T47D (cell line): ENCODE measurements around the gene DMD.
"Not testable (repeated sequence)": the region's sequence is repeated elsewhere in the genome, so short reads cannot be mapped to it uniquely, and the experiment has no call there.

Source experiments
- DNase-seq, 2 experiments: peaks; one replicate each; pipeline versions ENCODE4 v3.0.0 to v3.0.0-alpha.2; 2011 to 2012; ENCODE audit warnings: low read depth in 1 of 2, low spot score in 1 of 2
- JUND ChIP-seq: IDR thresholded peaks from 2 replicates; pipeline ENCODE4 v1.6.1; 2012; ENCODE audit warnings: low read depth
- in situ Hi-C: cut with HindIII; loops from 2 replicates; pipeline ENCODE4 v1.10.0; 2016; ENCODE audit warnings: low sequenced_read_pairs, low pct_unique_long_range_greater_than_20kb

DMD gene

DNA sequence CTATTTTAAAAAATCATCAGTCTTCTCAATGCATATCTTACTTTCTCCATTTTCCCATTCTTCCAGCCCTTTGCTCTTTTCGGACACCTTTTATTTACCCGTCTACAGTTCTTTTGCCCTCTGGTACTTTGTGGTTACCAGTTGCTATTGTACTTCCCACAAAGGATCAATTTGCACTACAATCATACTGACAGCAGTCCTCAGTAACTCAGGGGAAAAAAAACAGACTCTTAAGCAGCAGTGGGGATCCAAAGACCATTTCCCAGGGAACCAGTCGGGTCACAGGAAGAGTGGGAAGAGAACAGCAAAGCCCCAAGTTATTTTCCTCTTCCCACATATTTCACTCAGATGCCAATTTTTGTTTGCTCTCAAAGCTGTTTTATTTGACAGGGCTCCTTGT is 23.1 kb downstream of the DMD start:
- DNase-seq: no peak
- no peak for TF ChIP-seq JUND
- in situ Hi-C loops: no loop called here

DNA sequence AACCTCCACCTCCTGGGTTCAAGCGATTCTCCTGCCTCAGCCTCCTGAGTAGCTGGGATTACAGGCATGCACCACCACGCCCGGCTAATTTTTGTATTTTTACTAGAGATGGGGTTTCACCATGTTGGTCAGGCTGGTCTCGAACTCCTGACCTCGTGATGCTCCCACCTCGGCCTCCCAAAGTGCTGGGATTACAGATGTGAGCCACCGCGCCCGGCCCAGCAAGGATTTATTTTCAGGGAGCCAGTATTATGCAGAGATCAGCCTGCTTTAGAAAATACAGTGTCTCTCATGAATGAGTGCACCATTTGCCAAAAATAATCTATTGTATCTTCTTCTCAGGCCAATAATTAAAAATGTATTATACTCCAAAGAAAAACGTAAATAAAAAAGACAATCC is 26.5 kb downstream of the DMD start:
- in situ Hi-C loops, DNase-seq: not testable (repeated sequence)

DNA sequence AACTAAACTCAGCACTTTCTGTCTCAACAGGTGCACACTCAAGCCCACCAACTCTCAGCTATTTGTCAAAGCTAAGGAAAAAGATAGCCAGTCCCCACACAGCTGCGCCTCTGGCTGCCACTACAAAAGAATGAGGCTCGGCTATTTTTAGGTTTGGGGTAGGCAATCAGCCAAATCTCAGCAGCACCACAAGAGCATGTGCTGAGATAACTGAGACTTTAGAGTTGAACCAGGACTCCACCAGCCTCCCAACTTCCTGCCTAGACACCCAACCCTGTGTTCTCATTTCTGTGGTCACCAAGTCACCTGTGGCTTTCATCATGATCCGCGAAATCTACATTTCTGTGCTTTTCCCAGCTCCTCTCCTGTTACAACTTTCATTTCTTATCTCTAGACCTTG is 28.0 kb downstream of the DMD start:
- in situ Hi-C loops: no loop called here
- no peak for TF ChIP-seq JUND
- DNase-seq: no peak

DNA sequence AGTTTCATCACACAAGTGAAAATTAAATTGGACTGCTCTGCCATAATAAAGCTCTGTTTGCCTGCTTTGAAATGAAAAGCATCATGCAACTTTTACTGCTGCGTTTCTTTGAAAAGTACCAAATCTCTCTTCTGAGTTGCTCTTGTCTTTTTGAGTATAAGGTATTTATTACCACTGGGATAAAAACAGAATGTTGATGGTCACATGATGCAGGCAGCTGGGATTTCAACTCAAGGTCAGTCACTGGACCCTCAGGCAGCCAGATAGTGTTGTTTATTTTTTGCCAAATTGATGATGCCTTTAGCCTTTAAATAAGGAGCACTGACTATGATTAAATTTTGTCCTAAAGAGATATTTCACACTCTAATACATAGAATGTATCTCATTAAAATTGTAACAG is 32.7 kb downstream of the DMD start:
- TF ChIP-seq JUND: no peak
- in situ Hi-C loops: no loop called here
- no peak for DNase-seq

DNA sequence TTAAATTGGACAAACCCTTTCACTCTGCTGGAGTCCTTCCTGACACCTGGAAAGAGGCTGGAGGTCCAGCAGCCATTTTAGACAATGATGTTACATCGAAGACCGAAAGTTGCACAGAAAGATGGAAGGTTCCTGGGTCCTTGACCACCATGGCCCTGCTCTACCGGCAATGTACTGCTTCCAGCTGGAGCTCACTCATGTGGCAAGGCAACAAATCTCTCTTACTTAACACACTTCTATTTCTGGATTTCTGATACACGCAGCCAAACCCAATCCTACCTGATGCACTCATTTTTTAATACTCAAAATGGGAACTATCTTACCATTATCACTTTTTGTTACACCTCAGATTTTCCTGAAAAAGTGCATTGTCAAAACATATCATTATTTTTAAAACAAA is 33.1 kb downstream of the DMD start:
- in situ Hi-C loops: no loop called here
- DNase-seq: no peak
- no peak for TF ChIP-seq JUND

DNA sequence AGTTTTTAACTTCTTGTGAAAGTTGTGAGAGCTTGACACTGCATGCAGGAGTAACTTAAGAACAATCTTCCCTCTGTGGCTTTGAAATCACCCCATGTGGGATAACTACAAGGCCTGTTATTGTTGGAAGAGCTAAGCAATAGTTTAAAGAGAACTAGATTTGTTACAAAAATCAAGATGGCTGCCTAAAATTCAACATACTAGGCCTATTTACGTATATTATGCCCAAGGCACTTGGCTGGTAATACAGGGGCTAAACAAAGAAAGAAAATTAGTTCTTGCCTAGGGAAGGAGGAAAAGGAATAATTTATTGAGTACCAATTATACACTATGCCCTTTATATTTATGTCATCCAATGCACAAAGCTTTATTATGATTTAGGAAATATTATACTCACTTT is 36.1 kb downstream of the DMD start:
- in situ Hi-C loops: no loop called here
- DNase-seq: no peak
- TF ChIP-seq JUND: no peak

DNA sequence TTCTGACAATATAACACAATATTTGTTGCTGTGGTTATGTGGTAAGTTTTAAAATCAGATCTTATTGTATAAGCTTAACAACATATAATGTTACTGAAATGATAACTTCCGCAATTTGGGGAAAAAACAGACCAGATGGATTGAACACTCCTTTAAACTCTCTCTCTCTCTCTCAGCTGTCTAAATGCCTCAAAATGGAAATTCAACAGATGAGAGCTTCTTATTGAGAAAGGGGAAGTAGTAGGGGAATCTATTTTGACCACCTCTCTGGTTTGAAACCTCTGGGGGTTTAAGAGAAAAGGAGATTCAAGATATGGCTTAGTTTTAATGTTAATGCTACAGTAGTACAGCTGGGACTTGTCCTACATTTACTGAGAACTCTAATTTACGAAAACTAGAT is 40.3 kb downstream of the DMD start:
- in situ Hi-C loops: no loop called here
- DNase-seq: no peak
- no peak for TF ChIP-seq JUND

DNA sequence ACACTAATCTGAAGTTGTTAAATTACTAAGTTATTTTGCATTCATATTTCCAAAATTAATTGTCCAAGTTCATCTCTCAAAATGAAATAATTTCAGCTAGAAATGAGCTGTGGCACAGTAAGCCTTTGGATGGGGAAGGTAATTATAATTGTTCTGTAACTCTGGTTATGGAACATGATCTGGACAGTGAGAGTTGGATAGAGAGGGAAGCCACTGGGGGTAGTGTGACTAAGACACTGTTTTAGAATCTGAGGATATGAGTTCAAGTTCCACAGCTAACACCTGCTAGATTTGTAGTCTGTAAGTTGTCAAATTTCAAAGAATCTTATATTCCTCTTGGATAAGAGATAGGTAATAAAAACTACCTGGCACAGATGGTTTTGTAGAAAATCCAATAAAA is 49.5 kb downstream of the DMD start:
- DNase-seq: no peak
- in situ Hi-C loops: no loop called here
- TF ChIP-seq JUND: no peak

DNA sequence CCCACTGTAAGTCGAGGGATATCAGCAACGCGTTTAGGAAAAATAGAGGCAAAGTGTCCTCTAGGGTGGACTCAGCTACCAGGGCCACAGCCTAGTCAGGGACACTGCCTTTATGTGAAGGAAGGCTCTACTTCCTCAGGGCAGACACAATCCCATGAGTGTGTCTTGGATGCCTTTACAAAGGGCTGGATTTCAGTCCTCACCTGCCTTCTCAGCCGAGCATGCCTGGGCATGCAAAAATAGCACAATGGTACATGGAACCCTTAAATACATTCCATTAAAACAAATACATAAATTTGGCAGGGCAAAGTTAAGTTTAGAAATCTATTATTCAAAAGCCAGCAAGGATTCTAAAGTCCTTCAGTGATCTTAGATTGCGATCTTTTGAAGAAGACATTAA is 51.1 kb downstream of the DMD start:
- DNase-seq: peak in 1 of 2 experiments; percentile 1
- in situ Hi-C loops: no loop called here
- no peak for TF ChIP-seq JUND

DNA sequence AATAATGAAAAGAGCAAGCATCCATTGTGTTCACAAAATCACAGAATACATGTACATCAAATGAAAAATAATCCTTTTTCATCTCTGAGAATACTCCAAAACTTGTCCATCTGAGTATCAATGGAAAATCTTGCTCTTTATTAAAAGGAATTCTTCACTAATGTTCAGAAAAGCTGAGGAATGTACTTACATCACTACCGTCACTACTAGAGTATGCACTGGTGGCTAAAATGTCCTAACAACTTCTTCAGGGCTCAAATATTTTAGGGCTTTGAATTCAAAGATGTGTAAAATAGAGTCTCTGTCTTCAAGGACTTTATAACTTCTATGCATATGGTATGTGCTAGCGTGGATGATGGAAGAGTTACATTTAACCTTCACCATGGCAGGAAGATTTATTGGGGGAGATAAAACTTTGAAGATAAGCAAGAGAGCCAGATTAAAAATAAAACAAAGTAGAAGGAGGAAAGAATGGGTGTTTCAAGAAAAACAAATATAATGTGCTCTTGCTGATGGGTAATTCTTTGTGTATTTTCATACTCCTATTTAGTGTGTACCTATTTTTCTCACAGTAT is 55.1 kb downstream of the DMD start:
- DNase-seq: no peak
- in situ Hi-C loops: no loop called here
- TF ChIP-seq JUND: no peak

DNA sequence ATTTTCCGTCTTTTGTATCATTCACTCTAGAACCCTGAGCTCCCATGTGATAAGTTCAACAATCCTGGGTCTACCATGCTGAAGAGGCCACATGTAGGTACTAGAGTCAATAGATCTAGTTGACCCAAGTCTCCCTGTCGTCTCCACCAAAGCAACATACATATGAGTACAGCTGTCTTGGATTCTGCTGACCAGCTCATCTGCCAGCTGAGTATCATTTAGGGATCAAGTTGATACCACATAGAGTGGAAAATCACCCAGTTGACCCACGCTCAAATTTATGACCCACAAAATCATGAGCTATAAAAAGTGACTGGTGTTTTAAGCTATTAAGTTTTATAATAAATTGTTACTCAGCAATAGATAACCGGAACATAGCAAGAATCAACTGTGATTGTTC is 61.8 kb downstream of the DMD start:
- DNase-seq: no peak
- in situ Hi-C loops: no loop called here
- no peak for TF ChIP-seq JUND

DNA sequence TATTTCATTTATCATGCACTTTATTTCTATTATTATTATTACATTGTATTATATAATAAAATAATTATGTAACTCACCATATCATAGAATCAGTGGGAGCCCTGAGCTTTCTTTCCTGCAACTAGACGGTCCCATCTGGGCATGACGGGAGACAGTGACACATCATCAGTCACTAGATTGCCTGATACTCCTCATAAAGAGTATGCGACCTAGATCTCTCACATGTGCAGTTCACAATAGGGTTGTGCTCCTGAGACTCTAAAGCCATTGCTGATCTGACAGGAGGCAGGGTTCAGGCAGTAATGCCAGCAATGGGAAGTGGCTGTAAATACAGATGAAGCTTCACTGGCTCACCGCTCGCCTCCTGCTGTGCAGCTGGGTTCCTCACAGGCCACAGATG is 62.3 kb downstream of the DMD start:
- TF ChIP-seq JUND: no peak
- DNase-seq: no peak
- in situ Hi-C loops: no loop called here

DNA sequence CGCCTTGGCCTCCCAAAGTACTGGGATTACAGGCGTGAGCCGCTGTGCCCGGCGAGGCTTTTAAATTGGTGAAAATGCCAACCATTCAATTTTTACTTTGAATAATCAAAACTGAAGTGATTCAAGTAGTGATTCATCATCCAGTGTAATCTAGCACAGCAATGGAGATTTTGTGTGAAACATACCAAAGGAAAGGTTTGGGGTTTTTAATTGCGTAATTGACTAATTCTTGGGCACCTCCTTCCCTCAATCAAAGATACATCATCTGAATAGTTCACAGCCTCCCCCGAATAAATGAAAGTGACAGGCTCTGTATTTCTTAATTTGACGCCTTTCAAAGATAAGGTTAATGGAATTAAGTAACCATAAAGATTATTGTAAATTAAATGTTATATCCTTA is 69.0 kb downstream of the DMD start:
- no peak for DNase-seq
- in situ Hi-C loops: no loop called here
- TF ChIP-seq JUND: no peak

DNA sequence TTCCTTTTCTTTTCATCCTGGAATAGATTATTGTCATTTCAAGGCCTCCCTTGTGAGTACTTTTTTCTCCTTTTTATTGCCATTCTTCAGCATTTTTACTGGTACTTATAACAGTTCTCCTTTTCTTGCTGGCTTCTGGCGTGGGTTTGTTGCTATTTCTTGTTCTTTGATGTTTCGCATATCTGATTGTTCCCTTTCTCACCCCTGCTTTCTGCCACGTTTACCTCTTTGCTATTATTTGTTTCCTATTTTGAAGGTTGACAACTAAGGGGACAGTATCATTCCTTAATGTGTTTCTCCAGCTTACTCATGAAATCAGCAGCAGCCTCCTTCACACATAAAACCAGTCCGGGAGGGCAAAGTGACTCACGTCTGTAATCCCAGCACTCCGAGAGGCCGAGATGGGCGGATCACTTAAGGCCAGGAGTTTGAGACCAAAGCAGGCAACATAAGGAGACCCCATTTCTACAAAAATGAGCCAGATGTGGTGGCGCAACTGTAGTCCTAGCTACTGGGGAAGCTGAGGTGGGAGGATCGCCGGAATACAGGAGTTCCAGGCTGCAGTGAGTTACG is 72.6 kb downstream of the DMD start:
- no peak for TF ChIP-seq JUND
- in situ Hi-C loops: no loop called here
- no peak for DNase-seq

DNA sequence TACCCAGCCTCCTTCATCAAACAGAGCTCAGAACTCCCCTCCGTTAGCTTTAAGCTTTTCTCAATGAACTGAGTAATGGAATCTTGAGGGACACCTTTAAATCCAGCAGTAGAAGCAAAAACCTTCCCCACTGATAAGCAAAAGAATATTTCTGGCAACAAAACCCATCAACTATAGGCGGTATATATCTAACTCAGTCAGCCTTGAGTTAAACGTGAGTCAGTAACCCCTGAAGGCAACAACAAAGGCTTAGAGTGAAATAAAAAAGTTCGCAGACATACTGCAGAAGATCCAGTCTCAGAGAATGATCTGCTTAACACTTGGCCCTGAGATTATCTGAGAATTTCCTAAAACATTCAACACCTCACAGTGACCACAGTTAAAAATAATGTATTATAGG is 77.2 kb downstream of the DMD start:
- in situ Hi-C loops: no loop called here
- no peak for DNase-seq
- TF ChIP-seq JUND: no peak
